NCI-H2196 (cell line): ENCODE measurements around the gene ACBD6.
"Not testable (repeated sequence)": the region's sequence is repeated elsewhere in the genome, so short reads cannot be mapped to it uniquely, and the experiment has no call there.

Experiments used
- DNase-seq: peaks from one replicate; lab custom pipeline; 2025; ENCODE audit not compliant: unreplicated experiment; lab: John Stamatoyannopoulos, UW

ACBD6 gene

GRCh38 chr1:180489976-180490375 is 12.4 kb downstream of the ACBD6 start:
- no peak for DNase-seq

DNA sequence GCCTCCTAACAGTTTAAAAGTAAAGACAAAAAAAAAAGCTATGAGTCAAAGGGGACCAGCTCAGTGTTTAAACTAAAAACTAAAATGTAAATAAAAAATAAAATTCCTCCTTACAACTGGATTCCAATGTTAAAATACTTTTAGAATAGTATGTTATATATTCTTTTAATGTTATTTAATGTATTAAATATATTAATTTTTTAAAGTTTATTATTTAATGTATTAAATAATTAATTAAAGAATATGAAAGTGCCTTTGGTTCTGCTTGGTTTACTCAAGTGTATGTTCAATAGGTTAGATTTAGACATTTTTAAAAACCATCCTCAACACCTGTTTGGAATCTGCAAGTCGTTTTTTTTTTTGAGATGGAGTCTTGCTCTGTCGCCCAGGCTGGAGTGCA is 13.1 kb downstream of the ACBD6 start:
- no peak for DNase-seq

- no peak for DNase-seq
Observed at GRCh38 chr1:180488661-180489060, 13.7 kb downstream of the ACBD6 start.

DNA sequence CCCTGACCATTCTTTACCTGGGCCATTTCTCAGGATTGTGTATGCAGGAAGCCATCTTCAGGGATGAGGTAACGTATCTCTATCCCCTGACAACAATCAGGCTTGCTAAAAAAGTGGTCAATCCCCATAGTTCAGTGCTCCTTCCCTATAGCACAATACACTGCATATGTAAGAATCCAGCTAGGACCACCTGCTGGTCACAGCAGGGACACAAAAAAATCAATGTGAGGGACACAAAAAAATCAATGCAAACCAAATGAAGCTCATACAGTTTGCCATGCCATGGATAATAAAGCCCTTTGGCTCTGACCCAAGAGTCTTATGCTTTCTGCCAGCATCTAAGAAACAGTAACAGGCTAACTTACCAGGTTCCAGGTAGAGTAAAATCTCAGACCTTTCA is 16.3 kb downstream of the ACBD6 start:
- DNase-seq = no peak

- no peak for DNase-seq
Observed at GRCh38 chr1:180484490-180484889, 17.9 kb downstream of the ACBD6 start.

DNA sequence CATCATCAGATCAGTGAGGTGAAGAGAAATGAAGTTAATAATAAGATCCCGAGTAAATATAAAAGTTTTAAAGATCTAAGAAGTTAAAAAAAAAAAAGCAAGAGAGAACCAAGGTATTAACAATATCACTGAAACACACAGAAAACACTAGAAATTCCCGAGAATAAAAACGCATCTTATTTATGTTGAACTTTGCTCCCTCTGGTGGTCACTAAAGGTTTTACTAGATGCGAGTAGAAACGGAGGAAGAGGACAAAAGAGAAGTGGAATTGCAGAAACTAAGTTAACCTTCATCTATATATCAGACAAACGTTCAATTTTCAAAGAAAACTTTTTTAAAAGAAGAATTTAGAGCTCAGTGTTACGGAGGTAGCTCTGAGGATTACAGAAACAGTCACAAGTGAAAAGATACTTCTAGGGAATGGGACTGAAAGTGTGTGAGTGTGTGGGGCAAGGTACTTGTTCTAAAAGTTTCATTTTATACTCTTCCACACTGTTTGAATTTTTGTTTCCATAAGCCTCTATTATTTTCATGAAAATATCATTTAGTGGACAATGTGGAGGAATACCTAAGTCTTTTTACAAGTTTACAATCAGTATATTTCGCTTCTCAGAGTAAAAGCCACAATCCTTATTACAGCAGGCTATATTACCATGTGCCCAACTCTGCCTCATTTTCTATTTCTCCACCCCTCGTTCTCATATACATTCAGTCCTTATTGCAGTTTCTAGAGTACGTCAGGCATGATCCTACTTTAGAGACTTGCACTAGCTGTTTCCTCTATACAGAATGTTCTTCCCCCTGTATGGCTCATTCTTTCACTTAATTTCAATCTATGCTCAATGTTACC is 19.7 kb downstream of the ACBD6 start:
- peak; percentile 62 for DNase-seq

GRCh38 chr1:180470031-180470430 is 32.3 kb downstream of the ACBD6 start:
- DNase-seq = no peak

- no peak for DNase-seq
Observed at GRCh38 chr1:180468311-180468710, 34.1 kb downstream of the ACBD6 start.

DNA sequence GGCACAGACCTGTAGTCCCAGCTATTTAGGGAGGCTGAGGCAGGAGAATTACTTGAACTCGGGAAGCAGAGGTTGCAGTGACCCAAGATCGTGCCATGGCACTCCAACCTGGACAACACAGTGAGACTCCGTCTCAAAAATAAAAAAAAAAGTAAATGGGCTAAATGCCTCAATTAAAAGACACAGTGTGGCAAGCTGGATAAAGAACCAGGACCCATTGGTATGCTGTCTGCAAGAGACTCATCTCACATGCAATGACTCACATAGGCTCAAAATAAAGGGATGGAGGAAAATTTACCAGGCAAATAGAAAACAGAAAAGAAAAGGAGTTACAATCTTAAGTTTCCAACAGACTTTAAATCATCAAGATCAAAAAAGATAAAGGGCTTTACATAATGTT is 40.3 kb downstream of the ACBD6 start:
- no peak for DNase-seq

DNA sequence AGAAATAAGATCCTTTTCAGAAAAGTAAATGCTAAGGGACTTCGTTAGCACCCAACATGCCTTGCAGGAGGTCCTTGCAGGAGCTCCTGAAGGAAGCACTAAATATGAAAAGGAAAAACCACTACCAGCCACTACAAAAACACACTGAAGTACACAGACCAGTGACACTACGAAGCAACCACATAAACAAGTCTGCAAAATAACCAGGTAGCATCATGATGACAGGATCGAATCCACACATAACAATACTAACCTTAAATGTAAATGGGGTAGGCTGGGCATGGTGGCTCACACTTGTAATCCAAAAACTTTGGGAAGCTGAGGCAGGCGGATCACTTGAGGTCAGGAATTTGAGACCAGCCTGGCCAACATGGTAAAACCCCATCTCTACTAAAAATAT is 40.7 kb downstream of the ACBD6 start:
- DNase-seq = not testable (repeated sequence)

- DNase-seq = no peak
Observed at GRCh38 chr1:180458807-180459206, 43.6 kb downstream of the ACBD6 start.

- no peak for DNase-seq
Observed at GRCh38 chr1:180456191-180456590, 46.2 kb downstream of the ACBD6 start.

GRCh38 chr1:180451504-180451903 is 50.9 kb downstream of the ACBD6 start:
- DNase-seq = no peak

GRCh38 chr1:180444522-180444921 is 57.9 kb downstream of the ACBD6 start:
- no peak for DNase-seq

GRCh38 chr1:180440335-180440734 is 62.0 kb downstream of the ACBD6 start:
- DNase-seq = no peak

GRCh38 chr1:180435566-180435965 is 66.8 kb downstream of the ACBD6 start:
- no peak for DNase-seq

DNA sequence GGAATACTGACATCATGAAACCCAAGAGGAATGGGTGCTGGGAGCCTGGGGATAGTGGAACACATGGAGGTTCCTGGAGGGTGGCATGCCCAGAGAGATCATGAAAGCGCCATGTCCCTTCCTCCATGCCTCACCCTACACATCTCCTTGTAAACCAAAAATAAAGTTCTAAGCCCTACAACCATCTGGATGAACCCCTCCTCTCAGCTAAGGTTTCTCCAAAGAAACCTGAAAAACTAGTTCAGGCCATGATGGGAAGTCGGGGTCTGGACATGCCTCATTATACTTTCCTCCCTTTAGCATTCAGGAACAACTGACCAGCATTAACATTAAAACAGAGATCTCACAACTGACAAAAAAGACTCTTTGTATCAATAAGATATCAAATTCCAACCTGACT is 68.5 kb downstream of the ACBD6 start:
- no peak for DNase-seq

- no peak for DNase-seq
Observed at GRCh38 chr1:180431683-180432082, 70.7 kb downstream of the ACBD6 start.

- DNase-seq = no peak
Observed at GRCh38 chr1:180428782-180429695, 73.3 kb downstream of the ACBD6 start.

GRCh38 chr1:180425952-180426351 is 76.4 kb downstream of the ACBD6 start:
- DNase-seq = no peak

GRCh38 chr1:180424848-180425457 is 77.4 kb downstream of the ACBD6 start:
- no peak for DNase-seq

DNA sequence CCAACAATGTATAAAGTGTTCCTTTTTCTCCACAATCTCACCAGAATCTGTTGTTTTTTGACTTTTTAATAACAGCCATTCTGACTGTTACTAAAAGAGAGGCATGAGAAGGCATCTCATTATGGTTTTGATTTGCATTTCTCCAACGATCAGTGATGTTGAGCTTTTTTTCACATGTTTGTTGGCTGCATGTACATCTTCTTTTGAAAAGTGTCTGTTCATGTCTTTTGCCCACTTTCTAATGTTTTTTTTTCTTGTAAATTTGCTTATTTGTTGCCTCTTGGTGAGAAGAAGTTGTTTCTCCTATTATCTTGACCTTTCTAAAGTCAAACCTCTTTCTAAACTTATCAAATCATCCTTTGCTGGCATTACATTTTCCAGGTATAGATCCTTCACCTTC is 80.8 kb downstream of the ACBD6 start:
- no peak for DNase-seq
